ENCODE measurements around the gene RAP2B.

- no peak for TF ChIP-seq CTCF (IDR thresholded peaks at IDR 0.05)
- no peak for TF ChIP-seq POLR2A (IDR thresholded peaks at IDR 0.05)
Measured at GRCh38 chr3:153215497-153215896, 53.5 kb downstream of the RAP2B start.
